ENCODE data around the gene TXNRD3. TPM values are rescaled to one million over a fixed set of nuclear protein-coding genes. Genes with fewer than 3 reads are reported as not detected.

TXNRD3 gene
- total RNA-seq, 4 donors from 2014 or later = 7.8 to 14.7 (median 9.4) TPM

DNA sequence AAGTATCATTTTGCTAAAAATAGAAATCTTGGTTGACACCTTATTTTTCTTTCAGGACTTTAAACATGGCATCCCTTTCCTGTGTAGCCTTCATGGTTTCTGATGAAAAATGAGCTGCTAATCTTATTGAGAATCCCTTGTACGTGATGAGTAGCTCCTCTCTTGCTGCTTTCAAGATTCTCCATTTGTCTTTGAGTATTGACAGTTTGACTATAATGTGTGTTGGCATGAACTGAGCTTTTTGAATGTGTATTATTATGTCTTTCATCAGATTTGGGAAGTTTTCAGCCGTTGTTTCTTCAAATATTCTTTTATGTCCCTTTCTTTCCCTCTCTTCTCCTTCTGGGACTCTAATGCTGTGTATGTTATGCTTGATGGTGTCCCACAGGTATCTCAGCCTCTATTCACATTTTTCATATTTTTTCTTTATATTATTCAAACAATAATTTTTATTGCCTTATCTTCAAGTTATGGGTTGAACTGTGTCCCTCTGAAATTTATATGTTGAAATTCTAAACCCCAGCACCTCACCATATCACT is 92.1 kb downstream of the TXNRD3 start:
- Histone ChIP-seq H3K27me3 (peaks cover 0 to 32% (median 0%) of the 10 kb centered on the region in 4 donors), H3K4me3 (no peak overlapping the region), H3K27ac (no peak overlapping the region), H3K36me3 (no peaks in the 10 kb centered on the region), H3K9me3 (peaks cover 0 to 9% (median 0%) of the 10 kb centered on the region in 3 donors), H3K4me1 (no peaks in the 10 kb centered on the region)
- DNase-seq = no peak
- no peak for TF ChIP-seq CTCF (IDR thresholded peaks at IDR 0.05)
- no peak for TF ChIP-seq POLR2A (IDR thresholded peaks at IDR 0.05)
- intact Hi-C loops (cut with DNase I) = no loop called here
- 60 to 79% methylated on average over 2 of the region's 2 CpGs for WGBS, 2 donors

- 56% methylated on average over 4 of the region's 9 CpGs; no CpG with 5 or more reads in 1 of the 2 donors for WGBS, 2 donors
Observed at GRCh38 chr3:126558336-126559071, 96.4 kb downstream of the TXNRD3 start, which contains the start of gene C3orf22. C3orf22 (minus strand) TSS chr3:126558932; CDS start chr3:126553390, 5,542 bp downstream.

DNA sequence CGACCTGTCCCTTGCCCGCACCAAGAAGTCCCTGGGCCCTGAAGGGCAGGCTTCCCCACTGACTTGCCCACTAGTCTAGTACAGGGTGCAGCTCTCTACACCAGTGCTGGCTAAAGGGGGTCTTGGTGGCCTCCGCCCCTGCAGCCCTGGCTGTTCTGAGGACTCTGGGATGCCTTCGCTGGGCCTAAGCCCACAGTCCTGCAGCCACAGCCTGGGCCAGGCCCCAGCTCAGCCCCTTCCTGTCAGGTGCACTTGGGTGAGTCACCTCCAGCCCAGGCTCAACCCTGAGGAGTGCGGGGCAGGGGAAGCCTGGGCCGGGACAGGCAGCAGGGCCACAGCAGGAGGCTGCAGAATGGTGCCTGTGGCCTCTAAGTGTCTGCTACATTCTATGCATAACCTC is 97.2 kb downstream of the TXNRD3 start:
- no peak for TF ChIP-seq POLR2A (IDR thresholded peaks at IDR 0.05)
- TF ChIP-seq CTCF (IDR thresholded peaks at IDR 0.05) = no peak
- Histone ChIP-seq H3K9me3 (peaks cover 0 to 2% (median 0%) of the 10 kb centered on the region in 3 donors), H3K4me1 (no peaks in the 10 kb centered on the region), H3K36me3 (no peaks in the 10 kb centered on the region), H3K27me3 (peaks cover 0 to 8% (median 0%) of the 10 kb centered on the region in 4 donors), H3K27ac (no peak overlapping the region), H3K4me3 (no peak overlapping the region)
- no peak for DNase-seq
- intact Hi-C loops (cut with DNase I) = no loop called here
- WGBS, 2 donors = 21% methylated on average over 2 of the region's 6 CpGs; no CpG with 5 or more reads in 1 of the 2 donors

More at GRCh38 chr3:126558336-126559071, 96.4 kb downstream of the TXNRD3 start, which contains the start of gene C3orf22:
- no peaks in the 10 kb centered on the region for H3K4me1 ChIP-seq
- H3K27me3 ChIP-seq = peaks cover 0 to 15% (median 0%) of the 10 kb centered on the region in 4 donors
- H3K27ac ChIP-seq = no peak within 1 kb of the TSS
- H3K36me3 ChIP-seq = no peaks in the 10 kb centered on the region
- no peak within 1 kb of the TSS for H3K4me3 ChIP-seq
- intact Hi-C loops (cut with DNase I) = no loop called here
- DNase-seq = no peak
- H3K9me3 ChIP-seq = peaks cover 0 to 9% (median 0%) of the 10 kb centered on the region in 3 donors
- TF ChIP-seq CTCF (IDR thresholded peaks at IDR 0.05) (no peak), POLR2A (IDR thresholded peaks at IDR 0.05) (no peak)

DNA sequence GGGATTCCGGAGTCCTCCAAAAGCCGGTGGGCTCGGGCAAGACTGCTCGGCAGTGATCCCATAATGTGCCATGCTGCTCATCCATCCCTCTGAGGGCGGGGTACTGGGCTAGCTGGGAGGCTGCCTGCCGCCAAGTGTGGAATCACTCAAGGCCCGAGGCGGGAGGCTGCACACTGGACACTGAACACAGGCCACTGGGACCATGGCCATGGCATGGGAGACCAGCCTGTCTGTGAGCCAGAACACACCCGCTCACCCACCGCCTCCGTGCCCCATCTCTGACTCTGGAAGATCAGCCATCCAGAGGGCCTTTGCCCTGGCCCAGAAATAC is 97.5 kb downstream of the TXNRD3 start:
- no peak for TF ChIP-seq POLR2A (IDR thresholded peaks at IDR 0.05)
- no peak for TF ChIP-seq CTCF (IDR thresholded peaks at IDR 0.05)
- intact Hi-C loops (cut with DNase I) = no loop called here
- H3K36me3 ChIP-seq = no peaks in the 10 kb centered on the region
- no peaks in the 10 kb centered on the region for H3K9me3 ChIP-seq
- no peaks in the 10 kb centered on the region for H3K4me1 ChIP-seq
- WGBS, 2 donors = no CpG with 5 or more reads among the region's 11 CpGs
- H3K4me3 ChIP-seq = no peak overlapping the region
- no peak for DNase-seq
- H3K27me3 ChIP-seq = peaks cover 0 to 7% (median 0%) of the 10 kb centered on the region in 4 donors
- no peak overlapping the region for H3K27ac ChIP-seq

Small RNA genes lying within 50 kb of the gene (small RNA-seq; reads per million reads assigned to genes)
- gene RNA5SP138 = 0.07 to 1.8 (median 1.3) reads per million in 4 donors

Other genes starting within 250 kb of the TXNRD3 start
- gene ZXDC, start 179.2 kb downstream of the TXNRD3 start, total RNA-seq = 10 to 100 TPM; 16.0 to 34.5 (median 27.3) TPM
- not detected for gene UROC1, start 137.4 kb downstream of the TXNRD3 start, total RNA-seq
- under 1 TPM in 2 of 4 donors, not detected in 2; 0.23 to 0.95 TPM for gene CHST13, start 131.0 kb downstream of the TXNRD3 start, total RNA-seq
- not detected for gene C3orf22, start 96.2 kb downstream of the TXNRD3 start, total RNA-seq
- gene CHCHD6, start 49.1 kb upstream of the TXNRD3 start, total RNA-seq = 10 to 100 TPM in 3 of 4 donors, 1 to 10 TPM in 1; 7.5 to 21.9 (median 16.3) TPM